H1 (cell line): ENCODE data around the gene KMT2A. TPM values are rescaled to one million over a fixed set of nuclear protein-coding genes. Genes with fewer than 3 reads are reported as not detected.

Experiments
- BRCA1 ChIP-seq: IDR thresholded peaks from 2 replicates; pipeline ENCODE4 v1.6.1; 2012; ENCODE audit warnings: low read depth, low read length, improper control_type of control experiment
- CHD7 ChIP-seq: fragments of 300-600 bp; sonication (generic); IDR thresholded peaks from 2 replicates; pipeline ENCODE4 v1.7.1; 2012; ENCODE audit warnings: low read length, moderate library complexity, mild to moderate bottlenecking, inconsistent platforms; ENCODE audit not compliant: insufficient replicate concordance
- EP300 ChIP-seq, 2 experiments: IDR thresholded peaks; 1 replicate in 1 of 2; 2 replicates in 1 of 2; pipeline ENCODE4 v1.6.1; 2011 to 2012; ENCODE audit warnings: low read depth in 2 of 2, low read length in 2 of 2, mild to moderate bottlenecking in 2 of 2, borderline replicate concordance in 1 of 2, inconsistent platforms in 1 of 2, moderate library complexity in 1 of 2
- MAFK ChIP-seq: IDR thresholded peaks from 2 replicates; pipeline ENCODE4 v1.6.1; 2012; ENCODE audit warnings: low read depth, mild to moderate bottlenecking, improper control_type of control experiment, low read length
- MAX ChIP-seq: IDR thresholded peaks from 2 replicates; pipeline ENCODE4 v1.6.1; 2012; ENCODE audit warnings: inconsistent platforms
- RNF2 ChIP-seq: fragments of 200-900, 300-1000 bp; sonication (generic); IDR thresholded peaks from 2 replicates; pipeline ENCODE4 v1.7.1; 2016; ENCODE audit warnings: borderline replicate concordance, low read depth, mild to moderate bottlenecking, antibody characterized with exemption, low read length; ENCODE audit not compliant: poor library complexity, severe bottlenecking; ENCODE audit errors: missing control alignments
- YY1 ChIP-seq: IDR thresholded peaks from 2 replicates; pipeline ENCODE4 v1.6.1; 2011; ENCODE audit warnings: low read depth, mild to moderate bottlenecking, low read length
- polyA plus RNA-seq, 7 experiments: library from polyadenylated mRNA; depleted of rRNA in 3 of 7; stranded (reverse) in 5 of 7; unstranded in 2 of 7; fragments of >200 nt in 5 of 7; fragments of 200-250 nt in 2 of 7; gene quantifications; 1 replicate in 5 of 7; 2 replicates in 1 of 7; 4 replicates in 1 of 7; pipeline versions ENCODE4 v1.2.1 to v1.2.3, GENCODE V29; 2011 to 2013; ENCODE audit warnings: missing spikeins in 2 of 7, mixed read lengths in 2 of 7
- total RNA-seq: library from RNA; stranded (reverse); fragmentation: NEBNext Ultra II Directional; extraction: Animal tissue kit (Norgen Biotek cat#: 25700); gene quantifications from 2 replicates; pipeline ENCODE4 v1.2.1, GENCODE V29; 2021

Gene KMT2A
- total and polyA plus RNA-seq, 2 of the 8 experiments (the other 6 are each of a cell fraction or from before 2014, with no cell fraction given): 35.9 to 62.1 TPM

DNA sequence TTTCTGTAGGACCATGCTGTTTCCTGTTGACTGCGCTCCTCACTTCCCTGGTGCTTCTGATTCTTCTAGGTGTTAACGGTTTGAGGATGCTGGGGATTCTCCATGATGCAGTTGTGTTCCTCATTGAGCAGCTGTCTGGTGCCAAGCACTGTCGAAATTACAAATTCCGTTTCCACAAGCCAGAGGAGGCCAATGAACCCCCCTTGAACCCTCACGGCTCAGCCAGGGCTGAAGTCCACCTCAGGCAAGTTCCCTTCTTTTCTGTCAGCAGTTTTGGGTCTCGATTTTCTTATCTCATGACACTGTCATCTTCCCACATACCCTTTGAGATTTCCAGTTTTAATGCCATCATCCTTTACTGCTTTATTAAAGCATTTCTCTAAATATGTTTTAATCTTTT, 83.3 kb downstream of the KMT2A start (continued):
- TF ChIP-seq EP300 (IDR thresholded peaks at IDR 0.05; ENCODE audit: borderline replicate concordance in 1 of 2, low read depth in 2 of 2, low read length in 2 of 2): no peak
- TF ChIP-seq BRCA1: no peak
- no peak for TF ChIP-seq CHD7
- no peak for TF ChIP-seq MAX
- no peak for TF ChIP-seq YY1
- no peak for TF ChIP-seq RNF2
- no peak for TF ChIP-seq MAFK
